Measurements from ENCODE around the gene FAM81A. TPM values are rescaled to one million over a fixed set of nuclear protein-coding genes. Genes with fewer than 3 reads are reported as not detected.
A peak's percentile ranks its signal among the peaks of the same experiment; 100 is the strongest.

FAM81A gene
- total RNA-seq = 10 to 100 TPM in 2 of 4 donors, 1 to 10 TPM in 2; 1.8 to 15.5 (median 7.9) TPM

- peak; percentile 45 to 47 for DNase-seq (ENCODE audit: low spot score in 2 of 2)
- H3K27me3 ChIP-seq = peaks cover 0 to 3% of the 10 kb centered on the region in 2 donors
- H3K4me3 ChIP-seq = peak within 1 kb of the TSS; percentile 43 to 67 (median 56)
- H3K4me1 ChIP-seq = peaks cover 0 to 23% (median 9%) of the 10 kb centered on the region in 4 donors
- H3K36me3 ChIP-seq = no peaks in the 10 kb centered on the region
- TF ChIP-seq CTCF (IDR thresholded peaks at IDR 0.05) = no peak
- TF ChIP-seq EP300 (IDR thresholded peaks at IDR 0.05) = peak in 1 of 2 donors; percentile 45
- H3K9me3 ChIP-seq = no peaks in the 10 kb centered on the region
- H3K27ac ChIP-seq = peak within 1 kb of the TSS in 2 of 4 donors; percentile 48 to 79
- WGBS, 2 donors = 0 to 1% methylated on average over 23 to 67 of the region's 96 CpGs
These were observed at the start of gene FAM81A for GRCh38 chr15:59437817-59438624. Gene FAM81A, plus strand, starts transcription at chr15:59438186. Its CDS starts 20,441 bp downstream, at chr15:59458627.

- no peak overlapping the region for H3K27ac ChIP-seq
- H3K4me1 ChIP-seq = peaks cover 0 to 3% (median 0%) of the 10 kb centered on the region in 4 donors
- no peak overlapping the region for H3K4me3 ChIP-seq
- no peaks in the 10 kb centered on the region for H3K9me3 ChIP-seq
- no peaks in the 10 kb centered on the region for H3K36me3 ChIP-seq
- H3K27me3 ChIP-seq = no peaks in the 10 kb centered on the region
- no peak for DNase-seq (ENCODE audit: low spot score in 2 of 2)
- TF ChIP-seq POLR2A (IDR thresholded peaks at IDR 0.05) (no peak), CTCF (IDR thresholded peaks at IDR 0.05) (no peak), EP300 (IDR thresholded peaks at IDR 0.05) (no peak)
- 82 to 84% methylated on average over 3 of the region's 3 CpGs for WGBS, 2 donors
These were observed 49.3 kb upstream of the FAM81A start for GRCh38 chr15:59388670-59389069.

GRCh38 chr15:59392299-59392698, 45.7 kb upstream of the FAM81A start:
- no peak for TF ChIP-seq POLR2A (IDR thresholded peaks at IDR 0.05)
- TF ChIP-seq CTCF (IDR thresholded peaks at IDR 0.05) = no peak
- no peak for TF ChIP-seq EP300 (IDR thresholded peaks at IDR 0.05)
- H3K27ac ChIP-seq = no peak overlapping the region
- no peaks in the 10 kb centered on the region for H3K36me3 ChIP-seq
- peaks cover 0 to 3% (median 0%) of the 10 kb centered on the region in 4 donors for H3K4me1 ChIP-seq
- H3K4me3 ChIP-seq = no peak overlapping the region
- no peaks in the 10 kb centered on the region for H3K27me3 ChIP-seq
- 62 to 79% methylated on average over 5 of the region's 5 CpGs for WGBS, 2 donors
- no peak for DNase-seq (ENCODE audit: low spot score in 2 of 2)
- H3K9me3 ChIP-seq = no peaks in the 10 kb centered on the region

- Histone ChIP-seq H3K27me3 (no peaks in the 10 kb centered on the region), H3K9me3 (no peaks in the 10 kb centered on the region), H3K4me3 (no peak overlapping the region), H3K27ac (no peak overlapping the region), H3K36me3 (no peaks in the 10 kb centered on the region), H3K4me1 (no peaks in the 10 kb centered on the region)
- TF ChIP-seq CTCF (IDR thresholded peaks at IDR 0.05) (no peak), EP300 (IDR thresholded peaks at IDR 0.05) (no peak), POLR2A (IDR thresholded peaks at IDR 0.05) (no peak)
- no peak for DNase-seq (ENCODE audit: low spot score in 2 of 2)
- WGBS, 2 donors = 84 to 92% methylated on average over 9 of the region's 9 CpGs
These were observed 43.8 kb upstream of the FAM81A start for GRCh38 chr15:59394166-59394661.

GRCh38 chr15:59396211-59396610, 41.8 kb upstream of the FAM81A start:
- WGBS, 2 donors = 52 to 63% methylated on average over 3 of the region's 3 CpGs
- DNase-seq (ENCODE audit: low spot score in 2 of 2) = no peak
- no peaks in the 10 kb centered on the region for H3K27me3 ChIP-seq
- H3K27ac ChIP-seq = no peak overlapping the region
- H3K4me3 ChIP-seq = no peak overlapping the region
- peaks cover 0 to 10% (median 0%) of the 10 kb centered on the region in 4 donors for H3K4me1 ChIP-seq
- H3K36me3 ChIP-seq = no peaks in the 10 kb centered on the region
- no peaks in the 10 kb centered on the region for H3K9me3 ChIP-seq
- TF ChIP-seq EP300 (IDR thresholded peaks at IDR 0.05) (no peak), POLR2A (IDR thresholded peaks at IDR 0.05) (no peak), CTCF (IDR thresholded peaks at IDR 0.05) (no peak)
